Spleen (tissue), 11 donors: ENCODE measurements around the gene TAS2R40. TPM values are rescaled to one million over a fixed set of nuclear protein-coding genes. Genes with fewer than 3 reads are reported as not detected.

Experiments used
- DNase-seq: peaks from one replicate; pipeline ENCODE4 v3.0.0-alpha.2; 2020
- H3K27ac ChIP-seq, 8 donors: fragments of 200-600 bp; sonication (generic) in 7 of 8; 1 replicate in 4 of 8; 2 replicates in 4 of 8; pipeline versions ENCODE4 v1.5.0 to v1.8.0; 2016 to 2021; ENCODE audit warnings: inconsistent platforms in 4 of 8, mild to moderate bottlenecking in 4 of 8, moderate library complexity in 1 of 8
- H3K27me3 ChIP-seq, 7 donors: fragments of 200-600 bp; sonication (generic) in 6 of 7; replicated peaks in 1 of 7; 1 replicate in 4 of 7; 2 replicates in 3 of 7; pipeline versions ENCODE4 v1.5.0 to v1.8.0; 2016 to 2021; ENCODE audit warnings: inconsistent platforms in 3 of 7, mild to moderate bottlenecking in 1 of 7
- H3K36me3 ChIP-seq, 6 donors: fragments of 200-600 bp; sonication (generic) in 5 of 6; 1 replicate in 4 of 6; 2 replicates in 2 of 6; pipeline versions ENCODE4 v1.5.0 to v1.8.0; 2016 to 2021; ENCODE audit warnings: inconsistent platforms in 2 of 6
- H3K4me1 ChIP-seq, 6 donors: fragments of 200-600 bp; sonication (generic) in 5 of 6; 1 replicate in 3 of 6; 2 replicates in 3 of 6; pipeline versions ENCODE4 v1.5.0 to v1.8.0; 2016 to 2021; ENCODE audit warnings: inconsistent platforms in 3 of 6
- H3K4me3 ChIP-seq, 8 donors: fragments of 200-600 bp; sonication (generic) in 7 of 8; 1 replicate in 4 of 8; 2 replicates in 4 of 8; pipeline versions ENCODE4 v1.5.0 to v1.8.0; 2016 to 2021; ENCODE audit warnings: inconsistent platforms in 4 of 8, mild to moderate bottlenecking in 4 of 8, moderate library complexity in 2 of 8
- H3K9me3 ChIP-seq, 8 donors: fragments of 200-600 bp; sonication (generic) in 7 of 8; 1 replicate in 4 of 8; 2 replicates in 4 of 8; pipeline versions ENCODE4 v1.5.0 to v1.8.0; 2016 to 2021; ENCODE audit warnings: inconsistent platforms in 4 of 8
- POLR2A ChIP-seq, 3 donors: fragments of 450-650 bp; IDR thresholded peaks; one replicate each; pipeline ENCODE4 v1.5.1; 2017; ENCODE audit warnings: antibody characterized with exemption in 3 of 3, mild to moderate bottlenecking in 1 of 3
- POLR2AphosphoS5 ChIP-seq, 3 donors: sonication (generic); formaldehyde crosslinking; IDR thresholded peaks; one replicate each; pipeline ENCODE4 v1.5.1; 2017; ENCODE audit warnings: antibody characterized with exemption in 3 of 3
- WGBS, 5 donors: extraction: QIAGEN DNeasy Blood & Tissue Kit in 3 of 5; methylation state at CpG; one replicate each; pipeline versions ENCODE4 v1.1.5 to v1.1.7; 2013 to 2018; 5-methylcytosine and 5-hydroxymethylcytosine counted together
- intact Hi-C: fragments of 100-400 bp; cut with DNase I; formaldehyde crosslinking; loops from one replicate; pipeline ENCODE4 v1.15.0; 2023; ENCODE audit warnings: low total_unique reads
- polyA plus RNA-seq, 3 donors: library from polyadenylated mRNA; stranded (reverse); fragments of 200-250 nt; gene quantifications; one replicate each; pipeline ENCODE4 v1.2.1, GENCODE V29; 2013
- total RNA-seq, 7 donors: library from RNA; depleted of rRNA in 3 of 7; stranded (reverse); fragments of >200 nt in 3 of 7; fragmentation: NEBNext Ultra II Directional in 4 of 7; extraction: Animal tissue kit (Norgen Biotek cat#: 25700) in 4 of 7; gene quantifications; one replicate each; pipeline versions ENCODE4 v1.1.0 to v1.2.1, GENCODE V29; 2016 to 2021
- TF ChIP-seq, protein P1 (sequence below), 11 experiments: fragments of 200-600 bp in 7 of 11; fragments of 450-650 bp in 4 of 11; sonication (generic) in 4 of 11; IDR thresholded peaks in 8 of 11; conservative IDR thresholded peaks in 3 of 11; 1 replicate in 7 of 11; 2 replicates in 4 of 11; pipeline versions ENCODE4 v1.4.0 to v1.8.0; 2016 to 2021; ENCODE audit warnings: antibody characterized with exemption in 11 of 11, inconsistent platforms in 4 of 11, mild to moderate bottlenecking in 1 of 11
- donor health status: healthy with polysubstance abuse.
- donor health status: DM: no; HTN: no; CAD: no; lungs with moderate emphysema.
- donor health status: DM: no; HTN: no; CAD: no.
- donor health status: Bipolar disorder and iron deficiency.
- donor health status: healthy.
- donor health status: DM: no; HTN: no; CAD: no.
- donor health status: DM: yes; HTN: yes; CAD: no.

TAS2R40 gene
- total and polyA plus RNA-seq, 10 donors = not detected

DNA sequence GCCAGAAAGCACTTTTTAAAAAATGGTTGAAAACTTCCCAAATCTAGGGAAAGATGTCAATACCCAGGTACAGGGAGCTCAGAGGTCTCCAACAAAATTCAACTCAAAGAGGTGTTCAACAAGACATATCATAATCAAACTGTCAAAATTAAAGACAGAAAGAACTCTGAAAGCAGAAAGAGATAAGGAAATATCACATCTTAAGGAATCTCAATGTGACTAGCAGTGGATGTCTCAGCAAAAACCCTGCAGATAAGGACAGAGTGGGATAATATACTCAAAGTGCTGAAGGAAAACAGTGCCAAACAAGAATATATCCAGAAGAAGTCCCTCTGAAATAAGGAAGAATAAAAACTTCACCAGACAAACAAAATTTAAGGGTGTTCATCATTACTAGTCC lies 28.4 kb downstream of the TAS2R40 start:
- Histone ChIP-seq H3K27me3 (no peaks in the 10 kb centered on the region), H3K27ac (peak overlapping the region in 4 of 8 donors; percentile 9 to 36 (median 24)), H3K4me1 (peaks cover 0 to 56% (median 29%) of the 10 kb centered on the region in 6 donors), H3K9me3 (peaks cover 0 to 14% (median 3%) of the 10 kb centered on the region in 8 donors), H3K4me3 (no peak overlapping the region), H3K36me3 (no peaks in the 10 kb centered on the region)
- TF ChIP-seq POLR2A (IDR thresholded peaks at IDR 0.05) = no peak
- intact Hi-C loops = no loop called here
- no peak for DNase-seq

DNA sequence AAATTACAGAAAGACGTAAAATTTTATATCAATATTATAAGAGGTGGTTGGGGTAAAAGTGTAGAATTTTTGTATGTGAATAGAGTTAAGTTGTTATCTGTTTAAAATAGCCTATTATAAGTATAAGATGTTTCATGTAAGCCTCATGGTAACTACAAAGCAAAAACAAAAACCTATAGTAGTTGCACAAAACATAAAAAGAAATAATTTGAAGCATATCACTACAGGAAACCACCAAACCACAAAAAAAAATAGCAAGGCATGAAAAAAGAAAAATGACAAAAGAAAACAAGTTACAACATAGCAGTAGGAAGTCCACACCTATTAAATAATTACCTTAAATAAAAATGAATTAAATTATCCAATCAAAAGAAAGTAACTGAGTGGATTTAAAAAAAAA lies 29.0 kb downstream of the TAS2R40 start:
- intact Hi-C loops = no loop called here
- no peaks in the 10 kb centered on the region for H3K36me3 ChIP-seq

DNA sequence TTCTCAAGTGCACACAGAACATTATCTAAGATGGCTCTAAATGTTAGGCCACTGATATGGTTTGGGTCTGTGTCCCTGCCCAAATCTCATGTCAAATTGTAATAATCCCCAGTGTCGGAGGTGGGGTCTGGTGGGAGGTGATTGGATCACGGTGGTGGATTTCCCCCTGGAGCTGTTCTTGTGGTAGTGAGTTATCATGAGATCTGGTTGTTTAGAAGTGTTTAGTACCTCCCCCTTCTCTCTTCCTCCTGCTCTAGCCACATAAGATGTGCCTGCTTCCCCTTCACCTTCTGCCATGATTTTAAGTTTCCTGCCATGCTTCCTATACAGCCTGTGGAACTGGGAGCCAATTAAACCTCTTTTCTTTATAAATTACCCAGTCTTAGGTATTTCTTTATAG lies 30.2 kb downstream of the TAS2R40 start:
- H3K4me1 ChIP-seq = peaks cover 0 to 60% (median 26%) of the 10 kb centered on the region in 6 donors
- H3K9me3 ChIP-seq = peaks cover 0 to 14% (median 3%) of the 10 kb centered on the region in 8 donors
- no peak overlapping the region for H3K4me3 ChIP-seq
- H3K36me3 ChIP-seq = no peaks in the 10 kb centered on the region
- H3K27me3 ChIP-seq = no peaks in the 10 kb centered on the region
- 54 to 75% (median 68%) methylated on average over 2 of the region's 2 CpGs for WGBS, 5 donors
- intact Hi-C loops = no loop called here
- no peak for DNase-seq
- TF ChIP-seq, protein P1, sequence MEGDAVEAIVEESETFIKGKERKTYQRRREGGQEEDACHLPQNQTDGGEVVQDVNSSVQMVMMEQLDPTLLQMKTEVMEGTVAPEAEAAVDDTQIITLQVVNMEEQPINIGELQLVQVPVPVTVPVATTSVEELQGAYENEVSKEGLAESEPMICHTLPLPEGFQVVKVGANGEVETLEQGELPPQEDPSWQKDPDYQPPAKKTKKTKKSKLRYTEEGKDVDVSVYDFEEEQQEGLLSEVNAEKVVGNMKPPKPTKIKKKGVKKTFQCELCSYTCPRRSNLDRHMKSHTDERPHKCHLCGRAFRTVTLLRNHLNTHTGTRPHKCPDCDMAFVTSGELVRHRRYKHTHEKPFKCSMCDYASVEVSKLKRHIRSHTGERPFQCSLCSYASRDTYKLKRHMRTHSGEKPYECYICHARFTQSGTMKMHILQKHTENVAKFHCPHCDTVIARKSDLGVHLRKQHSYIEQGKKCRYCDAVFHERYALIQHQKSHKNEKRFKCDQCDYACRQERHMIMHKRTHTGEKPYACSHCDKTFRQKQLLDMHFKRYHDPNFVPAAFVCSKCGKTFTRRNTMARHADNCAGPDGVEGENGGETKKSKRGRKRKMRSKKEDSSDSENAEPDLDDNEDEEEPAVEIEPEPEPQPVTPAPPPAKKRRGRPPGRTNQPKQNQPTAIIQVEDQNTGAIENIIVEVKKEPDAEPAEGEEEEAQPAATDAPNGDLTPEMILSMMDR (IDR thresholded peaks at IDR 0.05 in 8 of 11, conservative IDR thresholded peaks at IDR 0.05 in 3 of 11) = no peak
- TF ChIP-seq POLR2A (IDR thresholded peaks at IDR 0.05) = no peak
- no peak for TF ChIP-seq POLR2AphosphoS5 (IDR thresholded peaks at IDR 0.05)
- peak overlapping the region in 1 of 8 donors; percentile 32 for H3K27ac ChIP-seq

More for the DNA sequence above, 29.0 kb downstream of the TAS2R40 start:
- peaks cover 0 to 14% (median 3%) of the 10 kb centered on the region in 8 donors for H3K9me3 ChIP-seq
- peak overlapping the region in 4 of 8 donors; percentile 9 to 36 (median 24) for H3K27ac ChIP-seq
- no peak for TF ChIP-seq POLR2A (IDR thresholded peaks at IDR 0.05)
- TF ChIP-seq, protein P1 (IDR thresholded peaks at IDR 0.05 in 8 of 11, conservative IDR thresholded peaks at IDR 0.05 in 3 of 11) = no peak
- no peak for TF ChIP-seq POLR2AphosphoS5 (IDR thresholded peaks at IDR 0.05)
- peaks cover 0 to 54% (median 23%) of the 10 kb centered on the region in 6 donors for H3K4me1 ChIP-seq
- no peaks in the 10 kb centered on the region for H3K27me3 ChIP-seq
- 71 to 81% (median 74%) methylated on average over 1 of the region's 1 CpG for WGBS, 5 donors
- DNase-seq = no peak
- H3K4me3 ChIP-seq = no peak overlapping the region

DNA sequence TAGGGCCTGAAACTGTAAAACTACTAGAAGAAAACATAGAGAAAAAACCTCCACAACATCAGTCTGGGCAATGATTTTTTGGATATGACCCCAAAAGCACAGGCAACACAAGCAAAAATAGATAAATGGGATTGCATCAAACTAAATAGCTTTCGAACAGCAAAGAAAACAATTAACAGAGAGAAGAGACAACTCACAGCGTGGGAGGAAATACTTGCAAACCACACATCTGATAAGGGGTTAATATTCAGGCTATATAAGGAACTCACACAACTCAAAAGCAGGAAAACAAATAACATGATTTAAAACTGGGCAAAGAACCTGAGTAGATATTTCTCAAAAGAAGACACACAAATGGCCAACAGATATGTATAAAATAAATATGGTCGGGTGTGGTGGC lies 33.7 kb downstream of the TAS2R40 start:
- Histone ChIP-seq H3K27ac (no peak overlapping the region), H3K27me3 (no peaks in the 10 kb centered on the region), H3K9me3 (no peaks in the 10 kb centered on the region), H3K36me3 (no peaks in the 10 kb centered on the region), H3K4me1 (peaks cover 4 to 64% (median 26%) of the 10 kb centered on the region in 6 donors), H3K4me3 (no peak overlapping the region)
- TF ChIP-seq POLR2A (IDR thresholded peaks at IDR 0.05) (no peak), POLR2AphosphoS5 (IDR thresholded peaks at IDR 0.05) (no peak)
- TF ChIP-seq, protein P1 (IDR thresholded peaks at IDR 0.05 in 8 of 11, conservative IDR thresholded peaks at IDR 0.05 in 3 of 11) = no peak
- DNase-seq = no peak
- intact Hi-C loops = no loop called here
- WGBS, 5 donors = 49 to 68% (median 60%) methylated on average over 3 of the region's 3 CpGs

DNA sequence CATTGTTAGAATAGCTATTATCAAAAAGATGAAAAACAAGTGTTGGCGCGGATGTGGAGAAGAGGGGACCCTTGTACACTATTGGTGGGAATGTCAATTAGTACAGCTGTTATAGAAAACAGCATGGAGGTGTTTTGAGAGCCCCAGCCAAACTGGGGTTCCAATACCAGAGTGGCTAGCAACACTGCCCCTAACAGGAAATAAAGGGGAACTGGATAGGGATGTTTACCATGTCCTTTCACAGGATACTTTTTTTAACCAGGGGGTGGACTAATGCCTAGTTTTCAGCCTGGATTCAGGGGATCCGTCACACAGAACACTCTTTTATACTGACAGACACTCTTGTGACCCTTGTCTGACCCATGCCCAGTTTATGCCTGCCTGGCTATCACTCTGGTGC lies 34.5 kb downstream of the TAS2R40 start:
- WGBS, 5 donors = 89 to 98% (median 92%) methylated on average over 3 of the region's 3 CpGs
- Histone ChIP-seq H3K4me1 (peaks cover 4 to 57% (median 22%) of the 10 kb centered on the region in 6 donors), H3K36me3 (no peaks in the 10 kb centered on the region), H3K27me3 (no peaks in the 10 kb centered on the region), H3K4me3 (no peak overlapping the region), H3K9me3 (no peaks in the 10 kb centered on the region), H3K27ac (peak overlapping the region in 4 of 8 donors; percentile 35 to 62 (median 39))
- DNase-seq = no peak
- TF ChIP-seq POLR2A (IDR thresholded peaks at IDR 0.05) = no peak
- TF ChIP-seq, protein P1 (IDR thresholded peaks at IDR 0.05 in 8 of 11, conservative IDR thresholded peaks at IDR 0.05 in 3 of 11) = no peak
- intact Hi-C loops = no loop called here
